ENCODE data around the gene CDC26.

The CDC26 gene

DNA sequence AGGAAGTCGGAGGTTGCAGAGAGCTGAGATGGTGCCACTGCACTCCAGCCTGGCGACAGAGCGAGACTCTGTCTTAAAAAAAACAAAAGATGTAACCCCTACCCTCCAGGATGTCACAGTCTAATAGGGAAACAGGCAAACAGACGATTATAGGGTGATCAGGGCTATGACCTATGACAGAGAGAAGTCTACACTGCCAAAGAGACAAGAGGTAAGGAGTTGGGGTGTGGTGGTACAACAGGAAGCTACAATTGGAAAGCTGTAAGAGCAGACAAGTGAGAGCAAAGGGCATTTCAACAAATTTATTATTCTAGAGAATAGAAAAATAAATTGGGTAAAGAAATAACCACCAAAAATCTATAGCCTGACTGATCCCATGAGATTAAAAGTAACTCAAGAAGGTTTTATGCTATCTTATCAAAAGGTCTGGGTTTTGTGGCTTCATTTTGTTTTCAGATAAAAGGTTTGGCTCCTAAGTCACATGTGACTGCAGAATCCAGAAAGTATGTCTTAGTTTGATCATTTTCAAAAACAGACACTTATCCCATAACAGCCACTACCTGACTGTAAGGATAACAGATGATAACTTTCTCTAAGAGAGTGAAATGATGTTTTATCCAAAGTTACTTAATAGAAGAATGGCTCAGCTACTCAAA lies 7.3 kb downstream of the CDC26 start:
- DNase-seq (ENCODE audit: low spot score) (no peak), ATAC-seq (ENCODE audit: low read depth) (no peak)
- H3K4me3 ChIP-seq (ENCODE audit: severe bottlenecking): no peak overlapping the region
- no peak overlapping the region for H3K27ac ChIP-seq (ENCODE audit: poor library complexity, severe bottlenecking)
- H3K36me3 ChIP-seq (ENCODE audit: low read depth): peaks cover 56% of the 10 kb centered on the region
- no peaks in the 10 kb centered on the region for H3K27me3 ChIP-seq (ENCODE audit: insufficient read depth, poor library complexity, severe bottlenecking)
- no peaks in the 10 kb centered on the region for H3K9me3 ChIP-seq (ENCODE audit: severe bottlenecking)
- H3K4me1 ChIP-seq (ENCODE audit: insufficient read depth, poor library complexity, severe bottlenecking): no peaks in the 10 kb centered on the region
- TF ChIP-seq CTCF (IDR thresholded peaks at IDR 0.05; ENCODE audit: poor library complexity, severe bottlenecking): no peak

DNA sequence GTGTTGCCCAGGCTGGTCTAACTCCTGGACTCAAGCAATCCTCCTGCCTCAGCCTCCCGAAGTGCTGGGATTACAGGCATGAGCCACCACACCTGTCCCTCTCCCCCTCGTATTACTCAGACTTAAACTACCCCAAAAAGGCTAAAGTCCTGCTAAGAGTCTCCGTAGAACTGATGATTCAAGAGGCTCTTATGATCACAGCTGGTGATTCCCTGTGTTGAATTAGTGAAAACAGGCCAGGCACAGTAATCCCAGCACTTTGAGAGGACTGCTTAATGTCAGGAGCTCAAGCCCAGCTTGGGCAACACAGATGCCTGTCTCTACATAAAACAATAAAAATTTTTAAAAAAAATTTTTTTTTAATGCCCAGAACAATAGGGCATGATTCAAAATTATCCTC lies 9.2 kb downstream of the CDC26 start:
- H3K36me3 ChIP-seq (ENCODE audit: low read depth): peaks cover 44% of the 10 kb centered on the region
- H3K4me3 ChIP-seq (ENCODE audit: severe bottlenecking): no peak overlapping the region
- no peaks in the 10 kb centered on the region for H3K4me1 ChIP-seq (ENCODE audit: insufficient read depth, poor library complexity, severe bottlenecking)
- ATAC-seq (ENCODE audit: low read depth) (no peak), DNase-seq (ENCODE audit: low spot score) (no peak)
- H3K27me3 ChIP-seq (ENCODE audit: insufficient read depth, poor library complexity, severe bottlenecking): no peaks in the 10 kb centered on the region
- no peak overlapping the region for H3K27ac ChIP-seq (ENCODE audit: poor library complexity, severe bottlenecking)
- no peak for TF ChIP-seq CTCF (IDR thresholded peaks at IDR 0.05; ENCODE audit: poor library complexity, severe bottlenecking)
- no peaks in the 10 kb centered on the region for H3K9me3 ChIP-seq (ENCODE audit: severe bottlenecking)

DNA sequence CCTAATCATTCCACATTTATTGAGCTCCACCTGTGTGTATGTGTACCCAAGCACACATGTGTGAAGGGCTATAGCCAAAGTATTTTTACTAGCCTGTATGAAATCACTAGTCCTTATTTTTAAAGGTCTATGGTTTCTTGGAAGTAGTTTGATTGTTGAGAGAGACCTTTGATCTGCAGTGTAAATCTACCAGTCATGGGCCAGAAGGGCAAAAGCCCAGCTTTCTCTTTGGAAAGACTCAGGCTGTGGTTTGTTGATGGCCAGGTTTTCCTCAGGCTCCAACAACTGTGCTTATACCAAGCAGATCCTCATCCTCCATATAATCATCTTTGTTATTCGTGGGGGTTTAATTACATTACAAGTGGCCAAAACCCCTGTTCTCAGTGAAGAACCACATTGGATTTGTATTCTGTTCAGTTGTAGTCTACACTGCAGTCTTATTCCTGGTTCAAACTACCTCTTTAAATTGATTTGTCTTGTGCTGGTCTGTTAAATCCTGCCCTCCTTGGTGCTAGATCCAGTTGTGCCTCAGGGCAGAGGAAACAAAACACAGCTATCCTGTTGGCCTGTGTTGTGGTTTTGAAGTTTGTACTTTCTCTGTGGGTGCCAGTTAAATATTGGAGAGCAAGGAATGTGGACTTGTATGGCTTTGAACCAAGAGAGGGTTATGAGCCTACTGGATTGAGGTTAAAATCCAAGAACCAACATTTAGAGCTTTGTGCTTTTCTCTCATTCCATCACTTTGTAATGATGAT lies 13.3 kb downstream of the CDC26 start:
- no peak for TF ChIP-seq CTCF (IDR thresholded peaks at IDR 0.05; ENCODE audit: poor library complexity, severe bottlenecking)
- Histone ChIP-seq H3K9me3 (ENCODE audit: severe bottlenecking) (no peaks in the 10 kb centered on the region), H3K4me3 (ENCODE audit: severe bottlenecking) (no peak overlapping the region)

GRCh38 chr9:113258282-113258681 lies 17.1 kb downstream of the CDC26 start:
- ATAC-seq (ENCODE audit: low read depth): no peak
- peaks cover 35% of the 10 kb centered on the region for H3K36me3 ChIP-seq (ENCODE audit: low read depth)
- no peak overlapping the region for H3K27ac ChIP-seq (ENCODE audit: poor library complexity, severe bottlenecking)
- TF ChIP-seq CTCF (IDR thresholded peaks at IDR 0.05; ENCODE audit: poor library complexity, severe bottlenecking): no peak
- H3K27me3 ChIP-seq (ENCODE audit: insufficient read depth, poor library complexity, severe bottlenecking): no peaks in the 10 kb centered on the region
- DNase-seq (ENCODE audit: low spot score): no peak
- no peaks in the 10 kb centered on the region for H3K9me3 ChIP-seq (ENCODE audit: severe bottlenecking)
- no peak overlapping the region for H3K4me3 ChIP-seq (ENCODE audit: severe bottlenecking)
- no peaks in the 10 kb centered on the region for H3K4me1 ChIP-seq (ENCODE audit: insufficient read depth, poor library complexity, severe bottlenecking)

More for the DNA sequence above, 13.3 kb downstream of the CDC26 start:
- Histone ChIP-seq H3K36me3 (ENCODE audit: low read depth) (peaks cover 38% of the 10 kb centered on the region), H3K27me3 (ENCODE audit: insufficient read depth, poor library complexity, severe bottlenecking) (no peaks in the 10 kb centered on the region), H3K4me1 (ENCODE audit: insufficient read depth, poor library complexity, severe bottlenecking) (no peaks in the 10 kb centered on the region), H3K27ac (ENCODE audit: poor library complexity, severe bottlenecking) (no peak overlapping the region)
- DNase-seq (ENCODE audit: low spot score): no peak
- ATAC-seq (ENCODE audit: low read depth): no peak

DNA sequence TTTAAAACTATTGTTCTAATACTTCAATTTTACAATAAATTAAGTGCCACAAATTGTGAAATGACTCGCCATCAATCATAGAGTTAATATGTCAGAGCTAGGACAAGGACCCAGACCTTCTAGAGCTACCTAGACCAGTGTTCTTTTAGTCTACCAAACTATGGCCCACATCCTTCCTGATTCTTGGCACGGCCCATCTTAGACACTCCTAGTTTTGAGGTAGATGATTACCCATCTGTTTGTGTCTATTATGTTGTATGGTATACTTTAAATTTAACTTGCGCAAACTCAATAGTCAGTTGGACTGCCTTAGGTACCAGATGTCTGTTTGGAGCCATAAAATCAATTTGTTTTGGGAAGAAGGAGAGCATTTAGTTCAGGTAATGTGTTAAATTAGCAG lies 17.5 kb downstream of the CDC26 start:
- no peak for DNase-seq (ENCODE audit: low spot score)
- Histone ChIP-seq H3K27me3 (ENCODE audit: insufficient read depth, poor library complexity, severe bottlenecking) (no peaks in the 10 kb centered on the region), H3K9me3 (ENCODE audit: severe bottlenecking) (no peaks in the 10 kb centered on the region), H3K4me1 (ENCODE audit: insufficient read depth, poor library complexity, severe bottlenecking) (no peaks in the 10 kb centered on the region), H3K36me3 (ENCODE audit: low read depth) (peaks cover 35% of the 10 kb centered on the region), H3K4me3 (ENCODE audit: severe bottlenecking) (no peak overlapping the region), H3K27ac (ENCODE audit: poor library complexity, severe bottlenecking) (no peak overlapping the region)
- ATAC-seq (ENCODE audit: low read depth): no peak
- TF ChIP-seq CTCF (IDR thresholded peaks at IDR 0.05; ENCODE audit: poor library complexity, severe bottlenecking): no peak
